ENCODE data around the gene ELMO1.

DNA sequence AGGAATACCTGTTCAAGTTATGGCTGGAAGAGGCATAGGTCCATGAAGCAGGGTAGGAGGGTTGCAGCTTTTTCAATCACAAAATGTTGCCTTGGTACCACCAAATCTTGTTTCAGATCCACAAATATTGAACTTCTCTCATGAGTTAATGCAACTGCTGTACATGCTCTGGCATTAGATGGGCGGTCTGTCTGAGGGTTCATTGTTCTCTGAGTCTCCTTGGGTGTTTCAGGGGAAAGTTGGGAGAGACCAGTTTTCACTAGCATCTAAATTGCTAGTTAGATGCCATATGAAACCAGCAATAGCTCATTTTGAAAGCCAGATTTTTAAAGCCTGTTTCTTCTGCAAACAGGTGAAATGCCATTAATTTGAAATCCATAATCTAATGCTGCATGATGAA is 27.8 kb upstream of the ELMO1 start:
- TF ChIP-seq, protein P1, sequence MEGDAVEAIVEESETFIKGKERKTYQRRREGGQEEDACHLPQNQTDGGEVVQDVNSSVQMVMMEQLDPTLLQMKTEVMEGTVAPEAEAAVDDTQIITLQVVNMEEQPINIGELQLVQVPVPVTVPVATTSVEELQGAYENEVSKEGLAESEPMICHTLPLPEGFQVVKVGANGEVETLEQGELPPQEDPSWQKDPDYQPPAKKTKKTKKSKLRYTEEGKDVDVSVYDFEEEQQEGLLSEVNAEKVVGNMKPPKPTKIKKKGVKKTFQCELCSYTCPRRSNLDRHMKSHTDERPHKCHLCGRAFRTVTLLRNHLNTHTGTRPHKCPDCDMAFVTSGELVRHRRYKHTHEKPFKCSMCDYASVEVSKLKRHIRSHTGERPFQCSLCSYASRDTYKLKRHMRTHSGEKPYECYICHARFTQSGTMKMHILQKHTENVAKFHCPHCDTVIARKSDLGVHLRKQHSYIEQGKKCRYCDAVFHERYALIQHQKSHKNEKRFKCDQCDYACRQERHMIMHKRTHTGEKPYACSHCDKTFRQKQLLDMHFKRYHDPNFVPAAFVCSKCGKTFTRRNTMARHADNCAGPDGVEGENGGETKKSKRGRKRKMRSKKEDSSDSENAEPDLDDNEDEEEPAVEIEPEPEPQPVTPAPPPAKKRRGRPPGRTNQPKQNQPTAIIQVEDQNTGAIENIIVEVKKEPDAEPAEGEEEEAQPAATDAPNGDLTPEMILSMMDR (conservative IDR thresholded peaks at IDR 0.05; ENCODE audit: low read depth, low read length) = no peak
- TF ChIP-seq EZH2 (IDR thresholded peaks at IDR 0.05; ENCODE audit: borderline replicate concordance, low read depth, low read length, poor library complexity, severe bottlenecking) = no peak

Data from A673 (cell line).